ENCODE data around the gene WNT5B. TPM values are rescaled to one million over a fixed set of nuclear protein-coding genes. Genes with fewer than 3 reads are reported as not detected.

WNT5B gene
- 1 to 10 TPM in 3 of 4 donors, under 1 TPM in 1; 0.67 to 4.9 (median 2.3) TPM for polyA plus RNA-seq
- long read RNA-seq, donor 1: 0 reads
- long read RNA-seq, donor 2: 0 reads
- long read RNA-seq, donor 3: 0 reads
- long read RNA-seq, donor 4: 0 reads
- long read RNA-seq, donor 5: 0 reads
- long read RNA-seq, donor 6: 0 reads
- long read RNA-seq, donor 7: 0 reads
- long read RNA-seq, donor 8: 0 reads
- long read RNA-seq, donor 9: 0 reads
- long read RNA-seq, donor 10, partial matches to known transcripts: 0 of 1 reads
- long read RNA-seq, donor 10, other reads (novel, unspliced or antisense): 0 of 1 reads

- Histone ChIP-seq H3K4me1 (ENCODE audit: control insufficient read depth in 3 of 3, insufficient read depth in 2 of 3, low read depth in 1 of 3, low read length in 2 of 3) (peaks cover 3 to 45% (median 6%) of the 10 kb centered on the region in 3 donors), H3K9me3 (ENCODE audit: control insufficient read depth in 2 of 2, insufficient read depth in 1 of 2, low read depth in 1 of 2, low read length in 1 of 2) (no peaks in the 10 kb centered on the region), H3K27ac (ENCODE audit: low read depth in 1 of 3, low read length in 2 of 3) (no peak within 1 kb of the TSS), H3K27me3 (ENCODE audit: control insufficient read depth in 3 of 3, insufficient read depth in 3 of 3, low read length in 3 of 3) (peaks cover 0 to 10% (median 0%) of the 10 kb centered on the region in 3 donors), H3K36me3 (ENCODE audit: control insufficient read depth in 3 of 3, insufficient read depth in 2 of 3, low read depth in 1 of 3, low read length in 3 of 3) (peaks cover 0 to 7% (median 0%) of the 10 kb centered on the region in 3 donors), H3K4me3 (ENCODE audit: low read depth in 1 of 3, low read length in 3 of 3) (peak within 1 kb of the TSS in 2 of 3 donors; percentile 40 to 49)
- FAIRE-seq (no peak), DNase-seq (no peak)
- 57 to 62% (median 60%) methylated on average over 17 of the region's 17 CpGs for WGBS, 3 donors
Measured at GRCh38 chr12:1628666-1629337, at the start of gene WNT5B. Gene WNT5B (plus strand): TSS chr12:1629231. CDS start chr12:1631355, 2,124 bp downstream.

- WGBS, 3 donors: 88 to 92% (median 89%) methylated on average over 11 of the region's 11 CpGs
- H3K4me3 ChIP-seq (ENCODE audit: low read depth in 1 of 3, low read length in 3 of 3): no peak overlapping the region
- peaks cover 0 to 5% (median 0%) of the 10 kb centered on the region in 3 donors for H3K27me3 ChIP-seq (ENCODE audit: control insufficient read depth in 3 of 3, insufficient read depth in 3 of 3, low read length in 3 of 3)
- H3K4me1 ChIP-seq (ENCODE audit: control insufficient read depth in 3 of 3, insufficient read depth in 2 of 3, low read depth in 1 of 3, low read length in 2 of 3): peaks cover 0 to 25% (median 0%) of the 10 kb centered on the region in 3 donors
- no peaks in the 10 kb centered on the region for H3K9me3 ChIP-seq (ENCODE audit: control insufficient read depth in 2 of 2, insufficient read depth in 1 of 2, low read depth in 1 of 2, low read length in 1 of 2)
- no peak for FAIRE-seq
- no peak overlapping the region for H3K27ac ChIP-seq (ENCODE audit: low read depth in 1 of 3, low read length in 2 of 3)
- H3K36me3 ChIP-seq (ENCODE audit: control insufficient read depth in 3 of 3, insufficient read depth in 2 of 3, low read depth in 1 of 3, low read length in 3 of 3): no peaks in the 10 kb centered on the region
- DNase-seq: no peak
Measured at GRCh38 chr12:1579651-1580435, 49.2 kb upstream of the WNT5B start.

DNA sequence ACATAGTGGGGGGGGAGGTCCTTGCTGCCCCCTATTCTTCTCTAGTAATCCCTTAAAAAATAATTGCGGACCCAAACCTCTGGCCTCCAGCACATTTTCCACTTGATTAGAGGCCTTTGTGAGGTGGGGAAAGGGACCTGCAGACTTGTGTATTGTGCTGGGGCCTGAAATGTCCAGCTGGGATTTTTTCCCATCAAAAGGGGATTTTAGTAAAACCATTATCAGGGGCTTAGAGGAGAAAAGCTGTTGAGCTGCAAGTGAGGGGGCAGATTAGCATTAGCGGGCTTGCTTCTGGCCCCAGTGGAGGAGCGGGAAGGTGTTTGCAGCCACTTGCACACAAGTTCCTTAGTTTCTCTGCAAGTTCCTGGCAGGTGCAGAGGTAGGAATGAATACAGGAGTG lies 48.5 kb upstream of the WNT5B start:
- 96 to 99% (median 98%) methylated on average over 3 of the region's 3 CpGs for WGBS, 3 donors
- DNase-seq: no peak
- H3K36me3 ChIP-seq (ENCODE audit: control insufficient read depth in 3 of 3, insufficient read depth in 2 of 3, low read depth in 1 of 3, low read length in 3 of 3): no peaks in the 10 kb centered on the region
- peaks cover 0 to 21% (median 0%) of the 10 kb centered on the region in 3 donors for H3K4me1 ChIP-seq (ENCODE audit: control insufficient read depth in 3 of 3, insufficient read depth in 2 of 3, low read depth in 1 of 3, low read length in 2 of 3)
- FAIRE-seq: no peak
- H3K27me3 ChIP-seq (ENCODE audit: control insufficient read depth in 3 of 3, insufficient read depth in 3 of 3, low read length in 3 of 3): peaks cover 0 to 1% (median 0%) of the 10 kb centered on the region in 3 donors
- H3K4me3 ChIP-seq (ENCODE audit: low read depth in 1 of 3, low read length in 3 of 3): no peak overlapping the region
- H3K27ac ChIP-seq (ENCODE audit: low read depth in 1 of 3, low read length in 2 of 3): no peak overlapping the region
- no peaks in the 10 kb centered on the region for H3K9me3 ChIP-seq (ENCODE audit: control insufficient read depth in 2 of 2, insufficient read depth in 1 of 2, low read depth in 1 of 2, low read length in 1 of 2)

DNA sequence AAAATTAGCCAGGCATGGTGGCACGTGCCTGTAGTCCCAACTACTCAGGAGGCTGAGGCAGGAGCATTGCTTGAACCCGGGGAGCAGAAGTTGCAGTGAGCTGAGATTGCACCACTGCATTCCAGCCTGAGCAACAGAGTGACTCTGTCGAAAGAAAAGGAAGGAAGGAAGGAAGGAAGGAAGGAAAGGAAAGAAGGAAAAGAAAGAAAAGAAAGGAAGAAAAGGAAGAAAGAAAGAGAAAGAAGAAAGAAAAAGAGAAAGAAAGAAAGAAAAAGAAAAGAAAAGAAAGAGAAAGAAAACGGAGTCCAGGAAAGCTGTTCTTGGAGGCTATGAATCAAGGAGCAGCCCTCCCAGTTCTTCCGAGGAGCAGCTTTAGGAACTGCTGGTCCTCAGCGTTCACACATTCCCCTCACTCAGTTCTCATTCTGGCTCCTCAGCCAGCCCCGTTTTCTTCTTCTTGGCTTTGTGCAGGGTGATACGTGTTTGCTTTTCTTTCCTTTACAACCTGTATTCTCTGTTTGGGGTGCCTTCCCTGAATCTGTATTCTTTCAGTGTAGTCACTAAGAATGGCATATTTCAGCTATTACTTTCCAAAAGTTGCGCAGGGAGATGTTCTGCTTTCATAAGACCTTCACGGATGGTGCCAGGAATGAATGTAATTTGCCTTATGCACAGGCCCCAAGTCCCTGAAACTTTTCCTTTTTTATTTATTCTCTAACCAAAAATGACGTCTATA lies 46.9 kb upstream of the WNT5B start:
- DNase-seq (no peak), FAIRE-seq (no peak)
- 90 to 92% (median 90%) methylated on average over 11 of the region's 11 CpGs for WGBS, 3 donors
- Histone ChIP-seq H3K9me3 (ENCODE audit: control insufficient read depth in 2 of 2, insufficient read depth in 1 of 2, low read depth in 1 of 2, low read length in 1 of 2) (no peaks in the 10 kb centered on the region), H3K4me3 (ENCODE audit: low read depth in 1 of 3, low read length in 3 of 3) (no peak overlapping the region), H3K27ac (ENCODE audit: low read depth in 1 of 3, low read length in 2 of 3) (no peak overlapping the region), H3K4me1 (ENCODE audit: control insufficient read depth in 3 of 3, insufficient read depth in 2 of 3, low read depth in 1 of 3, low read length in 2 of 3) (peaks cover 0 to 7% (median 0%) of the 10 kb centered on the region in 3 donors), H3K27me3 (ENCODE audit: control insufficient read depth in 3 of 3, insufficient read depth in 3 of 3, low read length in 3 of 3) (no peaks in the 10 kb centered on the region), H3K36me3 (ENCODE audit: control insufficient read depth in 3 of 3, insufficient read depth in 2 of 3, low read depth in 1 of 3, low read length in 3 of 3) (peaks cover 0 to 4% (median 0%) of the 10 kb centered on the region in 3 donors)

DNA sequence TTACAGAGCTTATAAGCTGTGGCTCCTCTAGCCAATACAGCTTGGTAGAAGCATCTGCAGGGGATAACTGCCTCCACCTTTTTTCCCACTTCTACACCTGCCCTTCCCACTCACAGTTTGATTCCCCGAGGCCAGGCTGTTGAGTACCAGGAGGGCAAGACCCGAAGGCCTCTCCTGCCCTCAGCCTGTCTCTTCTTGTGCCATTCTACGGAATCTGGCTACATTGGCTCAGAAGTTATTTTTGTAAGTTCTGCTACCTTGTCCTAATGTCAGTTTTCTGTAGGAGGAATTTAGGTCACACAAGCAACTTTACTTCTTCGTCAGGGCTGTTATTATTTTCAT lies 46.4 kb upstream of the WNT5B start:
- DNase-seq: no peak
- no peaks in the 10 kb centered on the region for H3K27me3 ChIP-seq (ENCODE audit: control insufficient read depth in 3 of 3, insufficient read depth in 3 of 3, low read length in 3 of 3)
- H3K4me3 ChIP-seq (ENCODE audit: low read depth in 1 of 3, low read length in 3 of 3): no peak overlapping the region
- peaks cover 0 to 4% (median 0%) of the 10 kb centered on the region in 3 donors for H3K36me3 ChIP-seq (ENCODE audit: control insufficient read depth in 3 of 3, insufficient read depth in 2 of 3, low read depth in 1 of 3, low read length in 3 of 3)
- H3K4me1 ChIP-seq (ENCODE audit: control insufficient read depth in 3 of 3, insufficient read depth in 2 of 3, low read depth in 1 of 3, low read length in 2 of 3): peaks cover 0 to 6% (median 0%) of the 10 kb centered on the region in 3 donors
- WGBS, 3 donors: 94 to 96% (median 94%) methylated on average over 4 of the region's 4 CpGs
- H3K27ac ChIP-seq (ENCODE audit: low read depth in 1 of 3, low read length in 2 of 3): no peak overlapping the region
- FAIRE-seq: no peak
- H3K9me3 ChIP-seq (ENCODE audit: control insufficient read depth in 2 of 2, insufficient read depth in 1 of 2, low read depth in 1 of 2, low read length in 1 of 2): no peaks in the 10 kb centered on the region

GRCh38 chr12:1583421-1584078 lies 45.5 kb upstream of the WNT5B start:
- H3K27ac ChIP-seq (ENCODE audit: low read depth in 1 of 3, low read length in 2 of 3): no peak overlapping the region
- H3K4me1 ChIP-seq (ENCODE audit: control insufficient read depth in 3 of 3, insufficient read depth in 2 of 3, low read depth in 1 of 3, low read length in 2 of 3): peaks cover 0 to 13% (median 0%) of the 10 kb centered on the region in 3 donors
- no peak for FAIRE-seq

DNA sequence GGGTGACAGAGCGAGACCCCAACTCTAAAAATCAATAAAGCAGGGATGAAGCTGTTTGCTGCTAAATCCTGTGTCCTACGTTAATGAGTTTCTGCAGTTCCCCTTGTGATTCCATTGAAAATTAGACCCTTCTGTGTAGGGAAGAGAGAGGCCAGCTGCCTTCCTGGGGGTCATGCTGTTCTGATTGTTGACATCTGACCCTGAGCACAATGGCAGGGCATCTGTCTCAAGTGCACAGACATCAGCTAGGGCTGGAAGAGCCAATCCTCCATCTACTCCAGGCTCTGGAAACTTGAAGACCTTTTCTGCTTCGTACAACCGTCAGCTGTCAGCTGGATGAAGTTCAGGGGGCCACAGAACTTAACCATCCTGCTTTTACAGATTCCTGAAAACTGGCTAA lies 44.7 kb upstream of the WNT5B start:
- H3K27ac ChIP-seq (ENCODE audit: low read depth in 1 of 3, low read length in 2 of 3): no peak overlapping the region
- H3K4me1 ChIP-seq (ENCODE audit: control insufficient read depth in 3 of 3, insufficient read depth in 2 of 3, low read depth in 1 of 3, low read length in 2 of 3): peaks cover 0 to 15% (median 0%) of the 10 kb centered on the region in 3 donors
- H3K27me3 ChIP-seq (ENCODE audit: control insufficient read depth in 3 of 3, insufficient read depth in 3 of 3, low read length in 3 of 3): no peaks in the 10 kb centered on the region
- FAIRE-seq (no peak), DNase-seq (no peak)
- H3K36me3 ChIP-seq (ENCODE audit: control insufficient read depth in 3 of 3, insufficient read depth in 2 of 3, low read depth in 1 of 3, low read length in 3 of 3): peaks cover 0 to 4% (median 0%) of the 10 kb centered on the region in 3 donors
- WGBS, 3 donors: 88 to 95% (median 93%) methylated on average over 4 of the region's 4 CpGs
- H3K4me3 ChIP-seq (ENCODE audit: low read depth in 1 of 3, low read length in 3 of 3): no peak overlapping the region
- no peaks in the 10 kb centered on the region for H3K9me3 ChIP-seq (ENCODE audit: control insufficient read depth in 2 of 2, insufficient read depth in 1 of 2, low read depth in 1 of 2, low read length in 1 of 2)

More at GRCh38 chr12:1583421-1584078, 45.5 kb upstream of the WNT5B start:
- H3K4me3 ChIP-seq (ENCODE audit: low read depth in 1 of 3, low read length in 3 of 3): no peak overlapping the region
- H3K36me3 ChIP-seq (ENCODE audit: control insufficient read depth in 3 of 3, insufficient read depth in 2 of 3, low read depth in 1 of 3, low read length in 3 of 3): peaks cover 0 to 4% (median 0%) of the 10 kb centered on the region in 3 donors
- peak; percentile 78 to 91 for DNase-seq
- no peaks in the 10 kb centered on the region for H3K9me3 ChIP-seq (ENCODE audit: control insufficient read depth in 2 of 2, insufficient read depth in 1 of 2, low read depth in 1 of 2, low read length in 1 of 2)
- no peaks in the 10 kb centered on the region for H3K27me3 ChIP-seq (ENCODE audit: control insufficient read depth in 3 of 3, insufficient read depth in 3 of 3, low read length in 3 of 3)
- 1% methylated on average over 6 of the region's 6 CpGs for WGBS, 3 donors
